Measurements from ENCODE around the gene ANAPC10.
"Not testable (repeated sequence)": the region's sequence is repeated elsewhere in the genome, so short reads cannot be mapped to it uniquely, and the experiment has no call there.

The ANAPC10 gene

GRCh38 chr4:145069361-145069760, 28.6 kb downstream of the ANAPC10 start:
- no peak for DNase-seq

- DNase-seq = no peak
Observed at GRCh38 chr4:145066063-145066501, 31.9 kb downstream of the ANAPC10 start.

- DNase-seq = peak; percentile 49
Observed at GRCh38 chr4:145061318-145061920, 36.6 kb downstream of the ANAPC10 start.

GRCh38 chr4:145058256-145058655, 39.7 kb downstream of the ANAPC10 start:
- no peak for DNase-seq

GRCh38 chr4:145056325-145057130, 41.5 kb downstream of the ANAPC10 start:
- no peak for DNase-seq

GRCh38 chr4:145055533-145056257, 42.3 kb downstream of the ANAPC10 start:
- DNase-seq = no peak

GRCh38 chr4:145049241-145049640, 48.8 kb downstream of the ANAPC10 start:
- DNase-seq = no peak

- no peak for DNase-seq
Observed at GRCh38 chr4:145048817-145049216, 49.2 kb downstream of the ANAPC10 start.

- DNase-seq = no peak
Observed at GRCh38 chr4:145047151-145047550, 50.8 kb downstream of the ANAPC10 start.

- no peak for DNase-seq
Observed at GRCh38 chr4:145045180-145045579, 52.8 kb downstream of the ANAPC10 start.

- no peak for DNase-seq
Observed at GRCh38 chr4:145044341-145044740, 53.7 kb downstream of the ANAPC10 start.

- DNase-seq = no peak
Observed at GRCh38 chr4:145043306-145043705, 54.7 kb downstream of the ANAPC10 start.

GRCh38 chr4:145042601-145043285, 55.3 kb downstream of the ANAPC10 start:
- DNase-seq = no peak

- DNase-seq = no peak
Observed at GRCh38 chr4:145041378-145041777, 56.6 kb downstream of the ANAPC10 start.

GRCh38 chr4:145035494-145036136, 62.4 kb downstream of the ANAPC10 start:
- no peak for DNase-seq

- DNase-seq = no peak
Observed at GRCh38 chr4:145034727-145035211, 63.2 kb downstream of the ANAPC10 start.

GRCh38 chr4:145019346-145019745, 78.7 kb downstream of the ANAPC10 start:
- no peak for DNase-seq

GRCh38 chr4:145014365-145014764, 83.6 kb downstream of the ANAPC10 start:
- no peak for DNase-seq

- DNase-seq = no peak
Observed at GRCh38 chr4:145012841-145013240, 85.2 kb downstream of the ANAPC10 start.

- no peak for DNase-seq
Observed at GRCh38 chr4:145011636-145012035, 86.4 kb downstream of the ANAPC10 start.

GRCh38 chr4:145010315-145010714, 87.7 kb downstream of the ANAPC10 start:
- not testable (repeated sequence) for DNase-seq

- no peak for DNase-seq
Observed at GRCh38 chr4:145003675-145004074, 94.3 kb downstream of the ANAPC10 start.

All from CD4-positive, alpha-beta T cell treated with Interleukin-4 for 4 hours (primary cell).